MM.1S (cell line): ENCODE results near the gene RCAN1.

ENCODE experiments used
- DNase-seq: peaks from one replicate; pipeline ENCODE4 v3.0.0-alpha.2; 2015
- H2AFZ ChIP-seq: fragments of 300-600 bp; sonication (generic); 2 replicates; pipeline ENCODE4 v1.6.0; 2016; ENCODE audit warnings: antibody characterized with exemption, low read length
- H3F3A ChIP-seq: fragments of 300-600 bp; sonication (generic); 2 replicates; pipeline ENCODE4 v1.6.1; 2016; ENCODE audit warnings: mild to moderate bottlenecking, antibody characterized with exemption, low read length, moderate library complexity, mixed read lengths; ENCODE audit not compliant: insufficient read depth
- H3K27ac ChIP-seq: fragments of 300-600 bp; sonication (generic); 2 replicates; pipeline ENCODE4 v1.5.1; 2016; ENCODE audit warnings: mild to moderate bottlenecking, low read length
- H3K27me3 ChIP-seq: fragments of 300-600 bp; sonication (generic); replicated peaks from 2 replicates; pipeline ENCODE4 v1.6.0; 2016; ENCODE audit warnings: low read length; ENCODE audit not compliant: insufficient read depth
- H3K36me3 ChIP-seq: fragments of 300-600 bp; sonication (generic); replicated peaks from 2 replicates; pipeline ENCODE4 v1.6.1; 2016; ENCODE audit warnings: mild to moderate bottlenecking, low read length, mixed read lengths; ENCODE audit not compliant: insufficient read depth
- H3K4me1 ChIP-seq: fragments of 300-600 bp; sonication (generic); 2 replicates; pipeline ENCODE4 v1.6.1; 2016; ENCODE audit warnings: low read length, mixed read lengths
- H3K4me2 ChIP-seq: fragments of 300-600 bp; sonication (generic); 2 replicates; pipeline ENCODE4 v1.6.0; 2016; ENCODE audit warnings: low read depth, low read length
- H3K4me3 ChIP-seq: fragments of 300-600 bp; sonication (generic); 2 replicates; pipeline ENCODE4 v1.5.1; 2016; ENCODE audit warnings: low read length, mixed read lengths
- H3K79me2 ChIP-seq: fragments of 300-600 bp; sonication (generic); 2 replicates; pipeline ENCODE4 v1.6.1; 2016; ENCODE audit warnings: mixed run types, low read length, mixed read lengths
- H3K9ac ChIP-seq: fragments of 300-600 bp; sonication (generic); 2 replicates; pipeline ENCODE4 v1.6.1; 2016; ENCODE audit warnings: low read length, mixed read lengths
- H3K9me2 ChIP-seq: fragments of 300-600 bp; sonication (generic); replicated peaks from 2 replicates; pipeline ENCODE4 v1.6.1; 2016; ENCODE audit warnings: mild to moderate bottlenecking, low read length, mixed read lengths; ENCODE audit not compliant: insufficient read depth
- H3K9me3 ChIP-seq: fragments of 300-600 bp; sonication (generic); replicated peaks from 2 replicates; pipeline ENCODE4 v1.6.1; 2016; ENCODE audit warnings: mild to moderate bottlenecking, low read length, mixed read lengths; ENCODE audit not compliant: insufficient read depth
- H4K20me1 ChIP-seq: fragments of 300-600 bp; sonication (generic); 2 replicates; pipeline ENCODE4 v1.6.1; 2016; ENCODE audit warnings: mild to moderate bottlenecking, low read length, moderate library complexity, mixed read lengths; ENCODE audit not compliant: insufficient read depth
- EZH2 ChIP-seq: fragments of 300-600 bp; sonication (generic); optimal IDR thresholded peaks from 2 replicates; pipeline ENCODE3; 2017; ENCODE audit warnings: low read depth, mild to moderate bottlenecking, antibody characterized with exemption, low read length, mixed read lengths
- EZH2phosphoT487 ChIP-seq: fragments of 300-600 bp; sonication (generic); IDR thresholded peaks from 2 replicates; pipeline ENCODE4 v1.6.1; 2018; ENCODE audit warnings: antibody characterized with exemption, low read length
- TF ChIP-seq, protein P1 (sequence below): fragments of 300-600 bp; sonication (generic); IDR thresholded peaks from 2 replicates; pipeline ENCODE4 v1.5.1; 2016; ENCODE audit warnings: antibody characterized with exemption, low read length, mixed read lengths

The RCAN1 gene

GRCh38 chr21:34513129-34513675 lies 101.7 kb downstream of the RCAN1 start:
- no peak for DNase-seq
- H3K4me3 ChIP-seq, result no peak overlapping the region
- H3K4me1 ChIP-seq, result no peaks in the 10 kb centered on the region
- no peaks in the 10 kb centered on the region for H3K79me2 ChIP-seq
- no peak overlapping the region for H3K27ac ChIP-seq
- H3K27me3 ChIP-seq, result no peaks in the 10 kb centered on the region
- no peak overlapping the region for H3K9ac ChIP-seq
- H2AFZ ChIP-seq, result no peak overlapping the region
- no peaks in the 10 kb centered on the region for H3K9me2 ChIP-seq
- H3K36me3 ChIP-seq, result no peaks in the 10 kb centered on the region
- no peak for TF ChIP-seq EZH2phosphoT487
- no peak for TF ChIP-seq EZH2
- TF ChIP-seq, protein P1, sequence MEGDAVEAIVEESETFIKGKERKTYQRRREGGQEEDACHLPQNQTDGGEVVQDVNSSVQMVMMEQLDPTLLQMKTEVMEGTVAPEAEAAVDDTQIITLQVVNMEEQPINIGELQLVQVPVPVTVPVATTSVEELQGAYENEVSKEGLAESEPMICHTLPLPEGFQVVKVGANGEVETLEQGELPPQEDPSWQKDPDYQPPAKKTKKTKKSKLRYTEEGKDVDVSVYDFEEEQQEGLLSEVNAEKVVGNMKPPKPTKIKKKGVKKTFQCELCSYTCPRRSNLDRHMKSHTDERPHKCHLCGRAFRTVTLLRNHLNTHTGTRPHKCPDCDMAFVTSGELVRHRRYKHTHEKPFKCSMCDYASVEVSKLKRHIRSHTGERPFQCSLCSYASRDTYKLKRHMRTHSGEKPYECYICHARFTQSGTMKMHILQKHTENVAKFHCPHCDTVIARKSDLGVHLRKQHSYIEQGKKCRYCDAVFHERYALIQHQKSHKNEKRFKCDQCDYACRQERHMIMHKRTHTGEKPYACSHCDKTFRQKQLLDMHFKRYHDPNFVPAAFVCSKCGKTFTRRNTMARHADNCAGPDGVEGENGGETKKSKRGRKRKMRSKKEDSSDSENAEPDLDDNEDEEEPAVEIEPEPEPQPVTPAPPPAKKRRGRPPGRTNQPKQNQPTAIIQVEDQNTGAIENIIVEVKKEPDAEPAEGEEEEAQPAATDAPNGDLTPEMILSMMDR, result no peak
- H3K4me2 ChIP-seq, result no peak overlapping the region
- H3K9me3 ChIP-seq, result no peaks in the 10 kb centered on the region
- no peaks in the 10 kb centered on the region for H4K20me1 ChIP-seq
- H3F3A ChIP-seq, result no peaks in the 10 kb centered on the region

GRCh38 chr21:34511787-34512455 lies 103.0 kb downstream of the RCAN1 start, which contains the start of gene KCNE1:
KCNE1 (minus strand) TSS chr21:34512210; CDS start chr21:34449634, 62,576 bp downstream.
- Histone ChIP-seq H4K20me1 (no peaks in the 10 kb centered on the region), H3K9me2 (no peaks in the 10 kb centered on the region), H3K4me2 (no peak within 1 kb of the TSS), H3K4me3 (no peak within 1 kb of the TSS), H3K9me3 (no peaks in the 10 kb centered on the region), H2AFZ (no peak within 1 kb of the TSS), H3F3A (no peaks in the 10 kb centered on the region), H3K79me2 (no peaks in the 10 kb centered on the region), H3K9ac (no peak within 1 kb of the TSS), H3K27me3 (no peaks in the 10 kb centered on the region), H3K4me1 (no peaks in the 10 kb centered on the region), H3K36me3 (no peaks in the 10 kb centered on the region), H3K27ac (no peak within 1 kb of the TSS)
- TF ChIP-seq EZH2 (no peak), EZH2phosphoT487 (no peak)
- TF ChIP-seq, protein P1, result no peak
- DNase-seq, result no peak

- Histone ChIP-seq H3K9ac (no peak overlapping the region), H3K9me2 (no peaks in the 10 kb centered on the region), H3K36me3 (no peaks in the 10 kb centered on the region), H3K27me3 (no peaks in the 10 kb centered on the region), H3K4me2 (no peak overlapping the region), H3F3A (no peaks in the 10 kb centered on the region), H3K4me1 (no peaks in the 10 kb centered on the region), H2AFZ (no peak overlapping the region), H3K4me3 (no peak overlapping the region), H3K79me2 (no peaks in the 10 kb centered on the region), H3K9me3 (no peaks in the 10 kb centered on the region), H3K27ac (no peak overlapping the region), H4K20me1 (no peaks in the 10 kb centered on the region)
- no peak for DNase-seq
- no peak for TF ChIP-seq EZH2
- TF ChIP-seq EZH2phosphoT487, result no peak
- TF ChIP-seq, protein P1, result no peak
These were observed 103.7 kb downstream of the RCAN1 start for GRCh38 chr21:34511181-34511580.
